NB4 (cell line): ENCODE data around the gene SVIL.

Experiments
- DNase-seq: peaks from one replicate; pipeline ENCODE4 v3.0.0; 2010; ENCODE audit warnings: low read depth
- H3K4me3 ChIP-seq: one replicate; pipeline ENCODE4 v1.5.1; 2011; ENCODE audit warnings: mild to moderate bottlenecking, low read depth, low read length, moderate library complexity
- MYC ChIP-seq: IDR thresholded peaks from 2 replicates; pipeline ENCODE4 v1.6.1; 2011; ENCODE audit warnings: low read depth, low read length
- POLR2A ChIP-seq: IDR thresholded peaks from 2 replicates; pipeline ENCODE4 v1.6.1; 2011; ENCODE audit warnings: mild to moderate bottlenecking; ENCODE audit not compliant: insufficient read length; ENCODE audit errors: extremely low read depth
- TF ChIP-seq, protein P1 (sequence below): IDR thresholded peaks from 2 replicates; pipeline ENCODE4 v1.6.1; 2011; ENCODE audit warnings: low read depth, low read length
- TF ChIP-seq, protein P2 (sequence below): IDR thresholded peaks from one replicate; pipeline ENCODE4 v1.5.1; 2012; ENCODE audit warnings: low read depth, low read length

SVIL gene

DNA sequence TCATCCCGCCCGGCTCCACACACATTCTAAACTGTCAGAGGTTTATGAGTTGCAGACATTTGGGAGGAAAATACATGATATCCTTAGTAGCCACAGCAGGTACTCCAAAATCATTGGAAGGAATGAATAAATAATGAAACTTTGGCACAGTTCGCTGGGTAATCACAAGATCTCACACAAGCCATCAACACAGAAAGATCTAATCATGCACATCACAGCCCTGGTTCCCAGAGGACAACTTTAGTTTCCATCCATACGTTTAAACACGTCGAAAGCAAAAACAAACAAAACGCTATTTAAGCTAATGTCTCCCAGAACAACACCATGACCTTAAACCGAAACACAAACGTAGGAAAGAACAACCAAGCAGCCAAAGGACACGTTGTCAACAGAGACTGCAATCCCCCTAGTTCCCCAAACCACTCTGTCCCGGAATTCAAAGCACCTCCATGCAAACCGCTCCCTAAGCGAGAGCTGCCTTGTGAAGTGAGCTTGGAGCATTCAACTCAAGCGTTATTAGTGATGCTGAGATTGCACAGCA, 12.3 kb downstream of the SVIL start:
- TF ChIP-seq POLR2A (no peak), MYC (no peak)
- H3K4me3 ChIP-seq, result no peak overlapping the region
- no peak for DNase-seq

DNA sequence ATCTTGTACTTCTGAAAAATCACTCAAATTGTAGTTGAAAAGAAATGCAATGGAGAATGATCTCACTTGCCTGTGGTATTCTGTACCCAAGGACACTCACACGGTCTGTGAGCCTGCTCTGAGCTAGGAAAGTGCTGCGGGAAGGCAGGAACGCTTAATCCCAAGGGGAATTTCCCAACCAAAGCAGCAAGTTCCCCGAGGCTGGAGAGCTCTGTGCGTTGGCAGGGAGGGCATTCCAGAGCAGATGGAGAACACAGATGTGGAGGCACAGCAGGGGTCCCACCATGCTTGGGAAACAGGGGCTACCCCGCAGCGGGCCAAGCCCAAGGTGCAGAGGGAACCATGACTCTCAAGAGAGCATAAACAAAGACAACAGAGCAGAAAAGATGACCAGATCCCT, 13.6 kb downstream of the SVIL start:
- TF ChIP-seq MYC (no peak), POLR2A (no peak)
- TF ChIP-seq, protein P1, sequence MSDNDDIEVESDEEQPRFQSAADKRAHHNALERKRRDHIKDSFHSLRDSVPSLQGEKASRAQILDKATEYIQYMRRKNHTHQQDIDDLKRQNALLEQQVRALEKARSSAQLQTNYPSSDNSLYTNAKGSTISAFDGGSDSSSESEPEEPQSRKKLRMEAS, result no peak
- H3K4me3 ChIP-seq, result no peak overlapping the region
- no peak for DNase-seq

DNA sequence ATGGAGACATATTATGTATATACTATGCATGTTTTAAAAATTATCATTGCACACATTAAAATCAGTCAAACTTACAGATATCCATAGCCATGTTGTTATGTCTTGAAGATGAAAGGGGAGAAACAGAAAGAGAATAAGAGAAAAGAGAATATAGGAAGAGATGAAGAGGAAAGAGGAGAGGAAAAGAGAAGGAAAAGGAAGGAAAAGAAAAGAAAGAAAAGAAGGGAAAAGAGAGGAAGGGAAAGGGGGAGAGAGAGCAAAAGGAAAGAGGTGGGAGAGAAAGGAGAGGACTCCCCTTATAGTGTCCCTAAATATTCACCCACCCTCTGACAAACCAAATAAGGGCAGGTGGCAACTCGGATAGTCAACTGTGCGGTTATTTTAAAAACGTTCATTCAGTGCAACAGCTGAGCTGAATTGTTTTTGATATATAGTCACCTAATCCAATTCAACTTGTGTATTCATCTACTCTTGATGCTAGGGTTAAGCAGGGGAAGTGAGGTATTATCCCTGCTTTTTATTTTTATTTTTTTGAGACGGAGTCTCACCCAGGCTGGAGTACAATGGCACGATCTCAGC, 14.6 kb downstream of the SVIL start:
- TF ChIP-seq, protein P1, result no peak
- TF ChIP-seq, protein P2, sequence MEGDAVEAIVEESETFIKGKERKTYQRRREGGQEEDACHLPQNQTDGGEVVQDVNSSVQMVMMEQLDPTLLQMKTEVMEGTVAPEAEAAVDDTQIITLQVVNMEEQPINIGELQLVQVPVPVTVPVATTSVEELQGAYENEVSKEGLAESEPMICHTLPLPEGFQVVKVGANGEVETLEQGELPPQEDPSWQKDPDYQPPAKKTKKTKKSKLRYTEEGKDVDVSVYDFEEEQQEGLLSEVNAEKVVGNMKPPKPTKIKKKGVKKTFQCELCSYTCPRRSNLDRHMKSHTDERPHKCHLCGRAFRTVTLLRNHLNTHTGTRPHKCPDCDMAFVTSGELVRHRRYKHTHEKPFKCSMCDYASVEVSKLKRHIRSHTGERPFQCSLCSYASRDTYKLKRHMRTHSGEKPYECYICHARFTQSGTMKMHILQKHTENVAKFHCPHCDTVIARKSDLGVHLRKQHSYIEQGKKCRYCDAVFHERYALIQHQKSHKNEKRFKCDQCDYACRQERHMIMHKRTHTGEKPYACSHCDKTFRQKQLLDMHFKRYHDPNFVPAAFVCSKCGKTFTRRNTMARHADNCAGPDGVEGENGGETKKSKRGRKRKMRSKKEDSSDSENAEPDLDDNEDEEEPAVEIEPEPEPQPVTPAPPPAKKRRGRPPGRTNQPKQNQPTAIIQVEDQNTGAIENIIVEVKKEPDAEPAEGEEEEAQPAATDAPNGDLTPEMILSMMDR, result no peak
- no peak for TF ChIP-seq MYC
- no peak for DNase-seq
- H3K4me3 ChIP-seq, result no peak overlapping the region

DNA sequence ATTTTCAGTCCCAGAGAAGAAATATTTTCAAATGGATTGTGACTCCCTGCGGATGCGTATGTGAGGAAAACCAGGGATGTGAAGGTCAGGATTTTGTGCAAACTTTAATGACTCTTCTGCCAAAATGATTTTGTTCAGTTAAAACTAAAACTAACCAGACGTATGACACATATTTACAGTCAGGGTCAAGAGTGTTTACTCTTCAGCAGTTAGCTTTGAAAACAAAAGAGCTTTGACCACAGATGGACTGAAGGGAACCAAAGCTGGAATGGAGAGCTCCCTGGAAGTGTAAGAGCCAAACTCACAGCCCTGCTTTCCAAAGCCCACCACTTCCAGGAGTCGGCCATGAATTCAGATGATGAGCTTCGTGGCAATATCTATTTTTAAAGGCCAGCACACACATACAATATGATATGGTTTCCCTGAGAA, 15.5 kb downstream of the SVIL start:
- H3K4me3 ChIP-seq, result no peak overlapping the region
- TF ChIP-seq, protein P1, result no peak
- TF ChIP-seq MYC (no peak), POLR2A (no peak)
- TF ChIP-seq, protein P2, result no peak
- no peak for DNase-seq

DNA sequence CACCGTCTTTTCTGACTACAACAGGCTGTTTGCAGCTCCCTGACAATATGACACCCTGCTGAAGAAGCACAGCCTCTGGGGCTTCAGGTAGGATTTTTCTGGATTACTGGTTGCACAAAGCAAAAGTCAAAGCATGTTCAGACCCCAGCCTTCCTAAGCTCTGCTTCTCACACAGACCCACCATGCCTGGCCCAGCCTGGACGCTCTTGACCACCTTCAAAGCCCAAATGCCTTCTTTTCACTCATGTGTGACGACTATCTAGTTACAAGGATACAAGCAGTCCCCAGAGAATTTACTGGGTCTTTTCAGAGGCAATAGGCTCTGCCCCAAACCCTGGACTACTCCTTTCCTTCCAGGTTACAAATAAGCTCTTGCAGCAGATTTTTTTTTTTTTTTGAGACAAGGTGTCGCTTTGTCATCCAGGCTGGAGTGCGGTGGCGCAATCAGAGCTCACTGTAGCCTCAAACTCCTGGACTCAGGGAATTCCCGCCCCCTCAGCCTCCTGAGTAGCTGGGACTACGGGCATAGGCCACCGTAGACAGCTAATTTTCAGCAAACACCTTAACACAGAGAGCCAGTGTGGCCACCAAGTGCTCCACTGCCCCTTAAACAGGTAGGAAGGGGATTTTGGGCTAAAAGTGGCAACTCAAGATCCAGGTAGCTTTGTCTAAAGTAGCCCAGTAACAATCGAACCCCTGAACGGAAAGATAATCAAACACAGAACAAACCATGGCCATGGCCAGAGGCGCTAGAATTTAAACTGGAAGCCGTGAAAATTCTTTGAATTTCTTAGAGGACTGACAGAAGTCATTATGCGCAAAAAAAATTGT, 16.2 kb downstream of the SVIL start:
- no peak for DNase-seq
- no peak overlapping the region for H3K4me3 ChIP-seq
- TF ChIP-seq, protein P1, result no peak
- TF ChIP-seq MYC (no peak), POLR2A (no peak)
- TF ChIP-seq, protein P2, result no peak

DNA sequence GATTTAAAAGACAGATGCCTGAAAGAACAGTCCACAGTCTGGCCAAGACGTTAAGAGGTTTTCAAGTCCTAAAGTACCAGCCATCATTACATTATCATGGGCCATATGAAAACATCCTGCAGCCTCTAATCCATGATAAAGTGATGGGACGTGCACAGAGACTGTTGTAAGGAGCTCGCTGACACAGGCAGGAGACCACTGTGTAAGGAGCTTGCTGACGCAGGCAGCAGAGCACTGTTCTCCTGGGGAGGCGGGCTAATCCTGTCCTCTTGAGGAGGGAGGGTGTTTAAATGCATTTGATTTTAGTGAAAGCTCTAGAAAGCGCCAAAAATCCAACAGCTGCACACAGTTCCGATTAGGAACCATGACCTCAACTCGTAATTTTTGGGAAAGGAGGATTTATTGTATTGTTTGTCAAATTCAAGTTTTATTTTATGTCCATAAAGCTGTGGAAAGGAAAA, 16.9 kb downstream of the SVIL start:
- no peak for DNase-seq
- no peak overlapping the region for H3K4me3 ChIP-seq
- TF ChIP-seq POLR2A, result no peak
- TF ChIP-seq, protein P2, result no peak
- TF ChIP-seq, protein P1, result no peak
- TF ChIP-seq MYC, result no peak
